GM21737 (cell line): Measurements from ENCODE around the gene ZFP2.
"Not testable (repeated sequence)": the region's sequence is repeated elsewhere in the genome, so short reads cannot be mapped to it uniquely, and the experiment has no call there.

Experiments used
- ATAC-seq: cut with Tn5 transposase; IDR thresholded peaks from one replicate; pipeline ENCODE4 v1.9.1; 2021; ENCODE audit warnings: mild to moderate bottlenecking, moderate library complexity; ENCODE audit not compliant: unreplicated experiment

Gene ZFP2

GRCh38 chr5:178895615-178896571, at the start of gene ZFP2:
Gene ZFP2, plus strand, starts transcription at chr5:178895913. Its CDS starts 35,401 bp downstream, at chr5:178931314.
- ATAC-seq: no peak

- no peak for ATAC-seq
These were observed 46.4 kb upstream of the ZFP2 start for GRCh38 chr5:178849316-178849715.

DNA sequence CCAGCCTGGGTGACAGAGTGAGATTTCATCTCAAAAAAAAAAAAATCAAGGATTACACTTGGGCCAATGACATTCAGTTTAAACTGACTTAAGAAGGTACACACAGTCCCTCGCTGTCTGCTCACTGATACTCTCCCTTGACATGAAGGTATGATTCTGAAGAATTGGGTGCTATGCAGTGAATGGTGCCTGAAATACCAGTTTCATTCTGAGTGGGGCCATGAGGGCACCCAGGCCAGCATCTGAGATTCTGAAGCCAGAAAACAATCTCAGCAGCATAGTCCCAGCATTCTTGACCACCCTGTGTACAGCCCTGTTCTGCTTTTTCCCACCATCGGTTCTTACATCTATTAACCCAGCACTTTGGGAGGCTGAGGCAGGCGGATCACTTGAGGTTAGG, 43.8 kb upstream of the ZFP2 start:
- no peak for ATAC-seq

- ATAC-seq: no peak
These were observed 41.4 kb upstream of the ZFP2 start for GRCh38 chr5:178854284-178854683.

DNA sequence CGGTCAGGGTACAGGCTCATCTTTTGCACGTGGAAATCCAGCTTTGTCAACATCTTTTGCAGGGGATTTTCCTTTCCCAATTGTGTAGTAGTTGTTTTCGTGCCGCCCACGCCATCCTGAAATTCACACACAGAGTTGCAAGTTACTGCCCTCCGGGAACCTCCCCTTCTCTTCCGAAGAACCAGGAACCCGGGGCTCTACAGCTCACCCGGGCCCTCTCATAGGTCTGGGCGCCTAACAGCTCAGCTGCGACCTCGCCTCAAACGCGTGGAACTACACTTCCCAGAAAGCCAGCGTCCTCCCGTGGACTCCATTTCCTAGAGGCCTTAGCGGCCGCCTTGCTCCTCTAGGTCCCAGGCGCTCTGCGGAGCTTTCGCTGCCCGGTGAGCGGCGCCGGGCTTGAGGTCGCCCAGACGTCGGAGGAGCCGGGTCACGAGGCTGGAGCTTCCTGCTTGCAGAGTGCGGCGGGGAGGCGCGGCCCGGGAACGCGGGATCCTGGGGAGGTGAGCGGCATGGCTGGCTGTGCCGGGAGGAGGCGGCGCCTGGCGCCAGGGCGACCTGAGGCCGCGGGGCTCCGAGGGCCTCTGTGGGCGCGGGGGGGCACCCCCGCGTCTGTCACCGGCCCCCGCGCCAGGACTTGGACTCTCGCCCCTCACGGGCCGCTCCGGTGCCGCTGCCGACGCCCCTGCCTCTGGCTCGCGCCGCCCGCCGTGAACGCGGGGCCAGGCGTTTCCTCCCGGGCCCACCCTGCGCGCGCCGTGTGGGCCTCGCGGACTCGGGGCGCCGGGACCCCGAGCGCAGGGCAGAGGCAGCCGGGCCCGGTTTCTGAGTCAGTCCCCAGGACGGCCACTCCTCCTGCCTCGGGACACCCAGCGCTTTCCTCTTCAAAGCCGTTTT, 35.8 kb upstream of the ZFP2 start, which contains the start of gene ZNF354B:
TSS of gene ZNF354B (plus strand) at position 329 of the 897 bp plus-strand sequence. CDS start 1,095 bp downstream, outside the sequence.
- peak; percentile 98 for ATAC-seq

- ATAC-seq: not testable (repeated sequence)
These were observed 35.1 kb upstream of the ZFP2 start for GRCh38 chr5:178860615-178861014.

DNA sequence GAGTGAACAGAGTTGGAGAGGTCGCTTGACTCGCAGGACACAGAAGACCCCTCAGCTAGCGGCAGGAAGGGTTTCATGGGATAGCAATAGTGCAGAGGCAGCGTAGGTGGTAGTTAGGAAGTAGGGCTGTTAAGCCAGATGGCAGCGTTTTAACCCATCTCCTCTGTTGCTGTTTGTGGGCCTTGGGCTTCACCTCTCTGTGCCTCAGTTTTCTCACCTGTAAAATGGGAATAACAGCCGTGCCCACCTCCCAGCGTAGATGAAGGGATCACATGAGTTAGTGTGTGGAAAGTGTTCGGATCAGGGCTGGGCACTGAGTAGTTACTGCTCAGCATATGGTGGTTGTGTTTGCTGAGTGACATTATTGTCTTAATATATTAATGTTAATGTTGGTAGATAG, 34.1 kb upstream of the ZFP2 start:
- ATAC-seq: no peak

DNA sequence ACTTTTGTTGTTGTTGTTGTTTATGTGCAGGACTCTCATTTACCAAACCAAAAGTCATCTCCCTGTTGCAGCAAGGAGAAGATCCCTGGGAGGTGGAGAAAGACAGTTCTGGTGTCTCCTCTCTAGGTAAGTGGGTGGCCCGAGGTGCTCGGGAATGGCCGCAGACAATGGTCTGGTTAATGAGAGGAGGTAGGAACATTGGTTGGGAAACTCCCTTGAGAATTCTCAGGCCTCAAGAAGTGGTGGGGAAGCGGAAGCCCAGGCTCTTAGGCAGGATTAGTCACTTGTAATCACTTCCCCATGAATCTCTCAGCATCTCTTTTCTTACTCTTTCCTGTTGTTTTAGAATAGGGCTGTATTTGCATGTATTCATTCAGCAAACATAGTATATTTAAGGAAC, 28.8 kb upstream of the ZFP2 start:
- ATAC-seq: no peak

DNA sequence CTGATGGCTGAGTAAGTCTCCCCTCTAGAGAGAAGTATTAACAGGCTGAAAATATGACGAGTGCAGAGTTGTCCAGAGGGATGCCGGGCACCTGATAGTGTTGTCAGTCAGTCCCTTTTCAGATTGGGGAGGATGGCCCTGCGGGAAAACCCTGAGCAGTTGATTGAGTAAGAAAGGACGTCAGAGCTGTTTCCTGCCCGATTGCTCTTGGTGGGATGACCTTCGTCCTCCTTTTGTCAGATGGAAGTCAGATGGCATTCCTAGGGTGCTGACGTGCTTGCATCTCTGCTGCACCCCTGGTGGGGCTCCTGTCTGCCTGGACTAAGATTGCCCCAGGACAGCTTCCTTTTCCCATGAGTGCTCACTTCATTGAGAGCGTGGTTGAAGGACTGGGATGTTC, 26.1 kb upstream of the ZFP2 start:
- ATAC-seq: no peak

DNA sequence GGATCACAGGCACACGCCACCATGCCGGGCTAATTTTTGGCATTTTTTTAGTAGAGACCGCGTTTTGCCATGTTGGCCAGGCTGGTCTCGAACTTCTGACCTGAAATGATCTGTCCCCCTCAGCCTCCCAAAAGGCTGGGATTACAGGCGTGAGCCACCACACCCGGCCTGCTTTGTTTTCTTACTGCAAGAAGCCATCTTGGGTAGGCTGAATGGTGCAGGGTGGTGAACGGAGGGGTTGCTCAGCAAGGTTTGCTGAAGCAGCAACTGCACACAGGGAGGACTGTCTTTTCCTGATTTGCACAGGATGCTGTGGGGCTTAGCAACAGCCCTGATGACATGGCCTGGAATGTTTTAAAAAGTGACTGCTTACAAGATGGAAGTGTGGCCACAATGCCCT, 25.3 kb upstream of the ZFP2 start:
- ATAC-seq: no peak

DNA sequence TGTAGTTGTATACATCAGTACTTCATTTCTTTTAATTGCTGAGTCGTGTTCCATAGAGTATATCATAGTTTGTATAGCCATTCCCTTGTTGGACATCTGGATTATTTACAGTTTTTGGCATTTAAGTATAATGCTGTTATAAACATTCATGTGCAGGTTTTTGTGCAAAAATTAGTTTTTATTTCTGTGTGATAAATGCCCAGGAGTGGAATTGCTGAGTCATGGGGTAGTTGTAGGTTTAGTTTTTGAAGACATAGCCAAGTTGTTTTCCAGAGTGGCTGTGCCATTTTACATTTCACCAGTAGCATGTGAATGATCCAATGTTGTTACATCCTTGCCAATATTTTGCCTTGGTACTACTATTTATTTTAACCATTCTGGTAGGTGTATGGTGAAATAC, 23.4 kb upstream of the ZFP2 start:
- ATAC-seq: no peak

DNA sequence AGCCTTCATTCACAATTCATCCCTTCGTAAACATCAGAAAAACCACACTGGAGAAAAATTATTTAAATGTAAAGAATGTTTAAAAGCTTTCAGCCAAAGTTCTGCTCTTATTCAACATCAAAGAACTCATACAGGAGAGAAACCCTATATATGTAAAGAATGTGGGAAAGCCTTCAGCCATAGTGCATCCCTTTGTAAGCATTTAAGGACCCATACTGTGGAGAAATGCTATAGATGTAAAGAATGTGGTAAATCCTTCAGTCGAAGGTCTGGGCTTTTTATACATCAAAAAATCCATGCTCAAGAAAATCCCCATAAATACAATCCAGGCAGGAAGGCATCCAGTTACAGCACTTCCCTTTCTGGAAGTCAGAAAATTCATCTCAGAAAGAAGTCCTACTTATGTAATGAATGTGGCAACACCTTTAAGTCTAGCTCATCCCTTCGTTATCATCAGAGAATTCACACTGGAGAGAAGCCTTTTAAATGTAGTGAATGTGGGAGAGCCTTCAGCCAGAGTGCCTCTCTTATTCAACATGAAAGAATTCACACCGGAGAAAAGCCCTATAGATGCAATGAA, 12.5 kb upstream of the ZFP2 start:
- not testable (repeated sequence) for ATAC-seq

- ATAC-seq: no peak
These were observed 11.8 kb upstream of the ZFP2 start for GRCh38 chr5:178883815-178884430.

- no peak for ATAC-seq
These were observed 3.6 kb downstream of the ZFP2 start for GRCh38 chr5:178899289-178899688.

DNA sequence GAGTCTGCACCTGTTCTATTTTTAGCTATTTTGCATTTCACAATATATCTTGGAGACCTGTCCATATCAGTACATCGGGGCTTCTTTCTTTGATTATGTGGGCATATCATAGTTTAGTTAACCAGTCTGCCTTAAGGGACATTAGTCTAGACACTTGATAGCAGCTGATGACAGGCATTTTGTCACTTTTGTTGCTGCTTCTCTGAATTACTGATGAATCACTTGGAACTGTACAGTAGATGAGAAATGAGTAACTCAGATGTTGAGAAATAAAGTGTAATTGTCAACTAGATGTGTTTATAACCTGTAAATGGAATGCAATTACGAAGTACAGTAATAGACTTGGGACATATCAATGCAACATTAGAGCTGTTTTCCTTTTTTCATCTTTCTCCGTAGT, 7.1 kb downstream of the ZFP2 start:
- ATAC-seq: no peak

GRCh38 chr5:178931846-178932760, 36.4 kb downstream of the ZFP2 start:
- ATAC-seq: no peak

DNA sequence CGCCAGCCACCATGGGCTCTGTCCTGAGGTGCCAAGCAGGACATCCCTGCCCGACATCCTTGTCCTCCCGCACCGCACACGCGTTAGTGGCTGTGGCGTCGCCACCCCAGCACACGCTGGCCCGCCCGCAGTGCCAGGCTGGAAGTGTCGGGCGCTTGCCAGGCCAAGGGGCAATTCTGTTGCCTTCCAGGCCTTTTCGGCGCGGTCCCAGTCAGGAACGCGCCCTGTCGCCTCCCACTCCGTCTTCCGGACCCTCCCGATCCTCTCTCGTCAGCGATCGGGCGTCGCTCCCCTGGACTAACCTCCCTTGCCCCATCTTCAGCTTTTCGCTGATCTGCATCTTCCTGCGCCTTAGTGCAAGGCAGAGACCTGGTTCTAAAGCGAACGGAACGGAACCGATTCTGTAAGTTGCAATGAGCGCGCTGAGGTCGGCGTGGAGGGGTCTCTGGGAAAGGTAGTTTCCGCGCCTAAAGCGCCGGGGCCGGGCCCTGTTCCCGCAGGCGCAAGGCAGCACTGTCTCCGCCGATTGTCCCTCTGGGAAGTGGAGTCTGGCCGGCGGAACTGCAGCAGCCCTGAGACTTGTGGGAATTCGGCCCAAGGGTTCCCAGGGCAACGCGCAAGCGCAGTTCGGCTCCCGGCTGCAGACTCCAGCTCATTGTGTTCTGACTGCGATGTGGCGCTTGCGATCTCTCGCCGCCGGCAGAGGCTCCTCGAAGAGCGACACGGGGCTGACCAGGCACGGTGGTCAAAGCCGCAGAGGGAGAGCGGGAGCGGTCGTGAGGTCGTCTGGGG, 45.1 kb downstream of the ZFP2 start, which contains the start of gene ZNF454:
TSS of gene ZNF454 (plus strand) at position 630 of the 792 bp plus-strand sequence. CDS start 1,594 bp downstream, outside the sequence.
- ATAC-seq: no peak

DNA sequence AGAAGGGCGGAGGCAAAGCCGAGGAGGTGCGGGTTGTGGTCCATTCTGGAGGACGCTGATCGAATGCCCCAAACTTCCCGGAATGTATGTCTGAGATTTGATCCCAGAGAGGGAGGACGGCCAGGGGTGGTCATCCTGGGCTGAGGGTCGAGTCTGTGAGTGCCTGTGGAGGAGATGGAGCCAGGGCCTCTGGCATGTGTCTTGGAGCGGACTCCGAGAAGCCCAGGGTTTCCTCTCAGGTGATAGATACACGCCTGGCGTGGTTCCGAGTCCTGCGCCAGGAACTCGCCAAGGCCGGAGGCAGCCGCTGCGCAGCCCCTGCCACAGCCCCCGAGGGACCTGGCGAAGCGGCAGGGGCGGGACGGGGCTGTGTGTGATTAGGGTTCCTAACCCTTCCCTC, 45.6 kb downstream of the ZFP2 start:
- no peak for ATAC-seq
